ENCODE data around the gene RBM18. TPM values are rescaled to one million over a fixed set of nuclear protein-coding genes. Genes with fewer than 3 reads are reported as not detected.

Gene RBM18
- total RNA-seq, 1 experiment from 2014 or later: 19.2 TPM

DNA sequence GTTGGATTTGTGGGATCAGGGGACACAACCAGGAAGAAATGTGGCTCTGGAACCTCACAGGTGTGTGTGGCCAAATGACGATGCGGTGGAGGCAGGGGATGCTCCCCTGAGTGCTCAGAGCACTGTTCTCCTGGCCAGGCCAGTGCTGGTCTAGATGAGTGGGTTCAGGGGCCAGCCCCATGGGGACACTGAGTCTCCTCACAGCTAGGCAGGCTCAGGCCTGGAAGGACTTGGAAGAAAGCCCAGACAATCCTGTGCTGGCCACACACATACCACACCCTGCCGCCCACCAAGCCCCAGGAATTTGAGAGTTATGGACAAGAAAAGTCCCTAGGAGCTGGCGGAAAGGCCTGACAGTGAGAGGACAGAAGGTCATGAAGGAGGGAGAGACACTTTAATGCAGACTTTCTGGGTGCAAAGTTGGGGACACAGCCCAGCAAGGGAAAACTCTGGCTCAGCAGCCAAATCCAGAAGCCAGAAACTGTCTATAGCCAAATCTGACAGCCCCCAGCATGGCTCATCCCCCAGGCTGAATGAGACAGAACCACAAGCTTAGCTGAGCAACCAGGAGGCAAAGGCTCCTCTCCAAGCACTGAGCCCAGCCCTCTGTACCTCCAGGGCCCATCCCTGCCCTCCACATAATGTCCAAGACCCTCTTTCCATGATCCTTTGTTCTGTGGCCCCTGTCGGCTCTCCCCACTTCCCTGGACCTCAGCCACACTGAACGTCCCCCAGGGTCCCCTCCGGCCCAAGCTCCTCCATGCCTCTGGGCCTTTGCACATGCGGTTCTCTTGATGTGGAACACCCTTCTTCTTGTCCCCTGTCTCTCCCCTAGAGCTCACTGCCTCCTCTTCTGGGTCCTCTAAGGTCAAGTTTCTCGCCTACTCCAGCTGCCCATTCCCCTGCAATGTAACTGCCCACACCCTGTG lies 58.3 kb downstream of the RBM18 start:
- Histone ChIP-seq H3K4me1 (ENCODE audit: control insufficient read depth, insufficient read depth, low read length) (no peaks in the 10 kb centered on the region), H3K27me3 (ENCODE audit: control insufficient read depth, insufficient read depth, low read length) (no peaks in the 10 kb centered on the region), H3K9me3 (ENCODE audit: control insufficient read depth, insufficient read depth, low read depth, low read length) (no peaks in the 10 kb centered on the region), H3K36me3 (ENCODE audit: control insufficient read depth, insufficient read depth, low read length) (no peaks in the 10 kb centered on the region), H3K27ac (ENCODE audit: low read length) (no peak overlapping the region), H3K4me3 (ENCODE audit: low read depth in 2 of 2, low read length in 2 of 2) (no peak overlapping the region)
- ATAC-seq (no peak), DNase-seq (ENCODE audit: low read depth, low spot score) (no peak)
- intact Hi-C loops (cut with micrococcal nuclease; ENCODE audit: unreplicated experiment) (no loop called here), in situ Hi-C loops (cut with HindIII; ENCODE audit: low pct_unique_long_range_greater_than_20kb, low sequenced_read_pairs) (no loop called here)
- TF ChIP-seq POLR2AphosphoS5 (IDR thresholded peaks at IDR 0.05; ENCODE audit: low read depth, low read length) (no peak), SIN3A (IDR thresholded peaks at IDR 0.05; ENCODE audit: borderline replicate concordance, insufficient read depth, low read depth, low read length) (no peak)
- POLR2A ChIA-PET: no interaction called here
- BruUV-seq (replicated peaks): no TSS peak
- CTCF ChIA-PET: no interaction called here

GRCh38 chr9:122205176-122205575 lies 59.5 kb downstream of the RBM18 start:
- Histone ChIP-seq H3K36me3 (ENCODE audit: control insufficient read depth, insufficient read depth, low read length) (no peaks in the 10 kb centered on the region), H3K9me3 (ENCODE audit: control insufficient read depth, insufficient read depth, low read depth, low read length) (no peaks in the 10 kb centered on the region), H3K4me3 (ENCODE audit: low read depth in 2 of 2, low read length in 2 of 2) (no peak overlapping the region), H3K4me1 (ENCODE audit: control insufficient read depth, insufficient read depth, low read length) (no peaks in the 10 kb centered on the region), H3K27me3 (ENCODE audit: control insufficient read depth, insufficient read depth, low read length) (no peaks in the 10 kb centered on the region), H3K27ac (ENCODE audit: low read length) (no peak overlapping the region)
- CTCF ChIA-PET: no interaction called here
- POLR2A ChIA-PET: no interaction called here
- no TSS peak for BruUV-seq (replicated peaks)
- TF ChIP-seq POLR2AphosphoS5 (IDR thresholded peaks at IDR 0.05; ENCODE audit: low read depth, low read length) (no peak), SIN3A (IDR thresholded peaks at IDR 0.05; ENCODE audit: borderline replicate concordance, insufficient read depth, low read depth, low read length) (no peak), CTCF (IDR thresholded peaks at IDR 0.05) (no peak), TCF7L2 (IDR thresholded peaks at IDR 0.05; ENCODE audit: low read depth, low read length) (no peak), REST (IDR thresholded peaks at IDR 0.05; ENCODE audit: insufficient read depth in 1 of 2, low read depth in 2 of 2, low read length in 1 of 2) (no peak)
- in situ Hi-C loops (cut with HindIII; ENCODE audit: low pct_unique_long_range_greater_than_20kb, low sequenced_read_pairs) (no loop called here), intact Hi-C loops (cut with micrococcal nuclease; ENCODE audit: unreplicated experiment) (no loop called here)
- DNase-seq (ENCODE audit: low read depth, low spot score) (no peak), ATAC-seq (no peak)

- Histone ChIP-seq H3K4me3 (ENCODE audit: low read depth in 2 of 2, low read length in 2 of 2) (no peak overlapping the region), H3K36me3 (ENCODE audit: control insufficient read depth, insufficient read depth, low read length) (no peaks in the 10 kb centered on the region), H3K4me1 (ENCODE audit: control insufficient read depth, insufficient read depth, low read length) (no peaks in the 10 kb centered on the region), H3K27me3 (ENCODE audit: control insufficient read depth, insufficient read depth, low read length) (no peaks in the 10 kb centered on the region), H3K9me3 (ENCODE audit: control insufficient read depth, insufficient read depth, low read depth, low read length) (no peaks in the 10 kb centered on the region), H3K27ac (ENCODE audit: low read length) (no peak overlapping the region)
- intact Hi-C loops (cut with micrococcal nuclease; ENCODE audit: unreplicated experiment) (no loop called here), in situ Hi-C loops (cut with HindIII; ENCODE audit: low pct_unique_long_range_greater_than_20kb, low sequenced_read_pairs) (no loop called here)
- DNase-seq (ENCODE audit: low read depth, low spot score) (no peak), ATAC-seq (no peak)
- BruUV-seq (replicated peaks): no TSS peak
- POLR2A ChIA-PET: no interaction called here
- no peak for TF ChIP-seq CTCF (IDR thresholded peaks at IDR 0.05)
- TF ChIP-seq REST (IDR thresholded peaks at IDR 0.05; ENCODE audit: insufficient read depth in 1 of 2, low read depth in 2 of 2, low read length in 1 of 2): no peak
- no peak for TF ChIP-seq POLR2AphosphoS5 (IDR thresholded peaks at IDR 0.05; ENCODE audit: low read depth, low read length)
- no peak for TF ChIP-seq SIN3A (IDR thresholded peaks at IDR 0.05; ENCODE audit: borderline replicate concordance, insufficient read depth, low read depth, low read length)
- no peak for TF ChIP-seq TCF7L2 (IDR thresholded peaks at IDR 0.05; ENCODE audit: low read depth, low read length)
- CTCF ChIA-PET: no interaction called here
These were observed 60.1 kb downstream of the RBM18 start for GRCh38 chr9:122204491-122204890.

Measured in Panc1 (cell line).